Tibial nerve (tissue), 4 donors: ENCODE measurements around the gene TAF1.

Source experiments
- CTCF ChIP-seq, 5 experiments: fragments of 200-600 bp in 3 of 5; fragments of 450-650 bp in 2 of 5; sonication (generic) in 3 of 5; IDR thresholded peaks; one replicate each; pipeline ENCODE4 v1.5.1; 2016 to 2019; ENCODE audit warnings: antibody characterized with exemption in 5 of 5, mild to moderate bottlenecking in 3 of 5, moderate library complexity in 2 of 5
- EP300 ChIP-seq, 2 donors: sonication (generic); formaldehyde crosslinking; IDR thresholded peaks; one replicate each; pipeline ENCODE4 v1.6.1; 2017; ENCODE audit warnings: antibody characterized with exemption in 2 of 2, mild to moderate bottlenecking in 1 of 2
- POLR2A ChIP-seq, 2 donors: fragments of 450-650 bp; IDR thresholded peaks; one replicate each; pipeline ENCODE4 v1.6.1; 2017; ENCODE audit warnings: antibody characterized with exemption in 2 of 2, mild to moderate bottlenecking in 2 of 2, moderate library complexity in 2 of 2

DNA sequence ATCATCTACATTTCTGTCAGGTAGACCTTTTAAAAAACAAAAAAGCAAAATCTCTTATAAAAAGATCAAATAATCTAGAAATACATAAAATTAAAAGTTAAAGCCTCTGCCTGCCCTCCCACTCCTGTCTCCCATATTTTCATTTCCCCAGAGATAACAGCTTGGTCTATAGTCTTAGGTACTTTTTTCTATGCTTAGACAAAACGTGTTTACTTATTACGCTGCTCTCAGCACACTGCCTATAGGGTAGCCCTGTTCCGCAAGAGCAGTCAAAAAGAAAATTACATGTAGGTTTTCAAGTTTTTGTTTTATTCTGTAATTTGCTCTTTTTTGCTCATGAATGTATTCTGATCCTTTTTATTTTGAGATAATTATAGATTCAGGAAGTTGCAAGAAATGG is 73.3 kb downstream of the TAF1 start:
- TF ChIP-seq CTCF (IDR thresholded peaks at IDR 0.05), result no peak
- TF ChIP-seq EP300 (IDR thresholded peaks at IDR 0.05), result no peak
- no peak for TF ChIP-seq POLR2A (IDR thresholded peaks at IDR 0.05)
